Natural killer cell treated with Interleukin-12 subunit alpha and Interleukin-12 subunit beta and Interleukin-15 and Interleukin-18, amount 100 ng/mL, for 72 hours (primary cell): ENCODE measurements around the gene BRAT1. TPM values are rescaled to one million over a fixed set of nuclear protein-coding genes. Genes with fewer than 3 reads are reported as not detected.
A peak's percentile ranks its signal among the peaks of the same experiment; 100 is the strongest.

Source experiments
- ATAC-seq, 2 donors: fragments of 150-1000 bp; cut with Tn5 transposase in 1 of 2; sonication (Bioruptor Pico), chemical (Tn5 transposase) in 1 of 2; 2 replicates each; pipeline ENCODE4 v1.10.0; 2021
- DNase-seq: peaks from one replicate; pipeline ENCODE4 v3.0.0; 2022; ENCODE audit warnings: low spot score
- H3K27ac Mint-ChIP-seq, 2 donors: 1 replicate in 1 of 2; 2 replicates in 1 of 2; pipeline ENCODE4 v1.8.0; 2022; ENCODE audit warnings: mixed read lengths in 2 of 2, mild to moderate bottlenecking in 1 of 2, moderate library complexity in 1 of 2
- H3K27me3 Mint-ChIP-seq, 2 donors: 1 replicate in 1 of 2; 2 replicates in 1 of 2; pipeline ENCODE4 v1.8.0; 2022; ENCODE audit warnings: mixed read lengths in 2 of 2
- H3K36me3 Mint-ChIP-seq: one replicate; pipeline ENCODE4 v1.8.0; 2022; ENCODE audit warnings: mixed read lengths
- H3K4me1 Mint-ChIP-seq, 2 donors: 1 replicate in 1 of 2; 2 replicates in 1 of 2; pipeline ENCODE4 v1.8.0; 2022; ENCODE audit warnings: low read depth in 2 of 2, mixed read lengths in 2 of 2, mild to moderate bottlenecking in 1 of 2
- H3K4me3 Mint-ChIP-seq: one replicate; pipeline ENCODE4 v1.8.0; 2022; ENCODE audit warnings: mixed read lengths
- H3K9me3 Mint-ChIP-seq: 2 replicates; pipeline ENCODE4 v1.8.0; 2022; ENCODE audit warnings: mixed read lengths
- total RNA-seq, 2 donors: library from RNA; stranded (reverse); gene quantifications; one replicate each; pipeline ENCODE4 v1.2.3, GENCODE V29; 2022

Gene BRAT1
- total RNA-seq = 10 to 100 TPM; 27.0 to 61.4 TPM

- H3K27ac Mint-ChIP-seq = peak within 1 kb of the TSS; percentile 65 to 73
- peaks cover 22 to 26% of the 10 kb centered on the region in 2 donors for H3K4me1 Mint-ChIP-seq
- peak; percentile 91 to 94 for ATAC-seq
- no peaks in the 10 kb centered on the region for H3K36me3 Mint-ChIP-seq
- no peaks in the 10 kb centered on the region for H3K27me3 Mint-ChIP-seq
- peak within 1 kb of the TSS; percentile 84 for H3K4me3 Mint-ChIP-seq
- H3K9me3 Mint-ChIP-seq = no peaks in the 10 kb centered on the region
- peak; percentile 95 for DNase-seq
Observed at GRCh38 chr7:2555121-2556052, at the start of gene BRAT1. TSS of gene BRAT1 (minus strand) at chr7:2555524. CDS start at chr7:2554431, 1,093 bp downstream.

GRCh38 chr7:2604608-2605174 lies 49.4 kb upstream of the BRAT1 start:
- Mint-ChIP-seq H3K9me3 (no peaks in the 10 kb centered on the region), H3K4me3 (no peak overlapping the region), H3K36me3 (no peaks in the 10 kb centered on the region), H3K27ac (no peak overlapping the region), H3K4me1 (peaks cover 5 to 7% of the 10 kb centered on the region in 2 donors), H3K27me3 (no peaks in the 10 kb centered on the region)
- DNase-seq (no peak), ATAC-seq (no peak)

GRCh38 chr7:2603044-2603965 lies 48.0 kb upstream of the BRAT1 start:
- Mint-ChIP-seq H3K9me3 (no peaks in the 10 kb centered on the region), H3K27me3 (no peaks in the 10 kb centered on the region), H3K4me1 (peaks cover 0 to 4% of the 10 kb centered on the region in 2 donors), H3K27ac (no peak overlapping the region), H3K36me3 (no peaks in the 10 kb centered on the region), H3K4me3 (no peak overlapping the region)
- DNase-seq (no peak), ATAC-seq (no peak)

- ATAC-seq = no peak
Observed at GRCh38 chr7:2602406-2603043, 47.2 kb upstream of the BRAT1 start.

GRCh38 chr7:2601907-2602306 lies 46.6 kb upstream of the BRAT1 start:
- no peaks in the 10 kb centered on the region for H3K27me3 Mint-ChIP-seq
- no peak for ATAC-seq

More at GRCh38 chr7:2602406-2603043, 47.2 kb upstream of the BRAT1 start:
- DNase-seq = no peak
- H3K4me1 Mint-ChIP-seq = peaks cover 0 to under 1% of the 10 kb centered on the region in 2 donors
- H3K4me3 Mint-ChIP-seq = no peak overlapping the region
- H3K9me3 Mint-ChIP-seq = no peaks in the 10 kb centered on the region
- H3K27ac Mint-ChIP-seq = no peak overlapping the region
- no peaks in the 10 kb centered on the region for H3K27me3 Mint-ChIP-seq
- H3K36me3 Mint-ChIP-seq = no peaks in the 10 kb centered on the region

GRCh38 chr7:2601065-2601464 lies 45.7 kb upstream of the BRAT1 start:
- Mint-ChIP-seq H3K4me3 (no peak overlapping the region), H3K36me3 (no peaks in the 10 kb centered on the region), H3K4me1 (no peaks in the 10 kb centered on the region), H3K27me3 (no peaks in the 10 kb centered on the region), H3K9me3 (no peaks in the 10 kb centered on the region), H3K27ac (no peak overlapping the region)
- no peak for ATAC-seq
- no peak for DNase-seq

More at GRCh38 chr7:2601907-2602306, 46.6 kb upstream of the BRAT1 start:
- Mint-ChIP-seq H3K9me3 (no peaks in the 10 kb centered on the region), H3K4me1 (no peaks in the 10 kb centered on the region), H3K27ac (no peak overlapping the region), H3K4me3 (no peak overlapping the region), H3K36me3 (no peaks in the 10 kb centered on the region)
- no peak for DNase-seq

- DNase-seq (no peak), ATAC-seq (no peak)
- H3K9me3 Mint-ChIP-seq = no peaks in the 10 kb centered on the region
- no peak overlapping the region for H3K4me3 Mint-ChIP-seq
- no peaks in the 10 kb centered on the region for H3K27me3 Mint-ChIP-seq
- no peaks in the 10 kb centered on the region for H3K4me1 Mint-ChIP-seq
- H3K36me3 Mint-ChIP-seq = no peaks in the 10 kb centered on the region
- H3K27ac Mint-ChIP-seq = no peak overlapping the region
Observed at GRCh38 chr7:2598154-2598823, 43.0 kb upstream of the BRAT1 start.

GRCh38 chr7:2597273-2597640 lies 41.9 kb upstream of the BRAT1 start:
- Mint-ChIP-seq H3K9me3 (no peaks in the 10 kb centered on the region), H3K36me3 (no peaks in the 10 kb centered on the region), H3K27me3 (no peaks in the 10 kb centered on the region), H3K27ac (no peak overlapping the region), H3K4me1 (no peaks in the 10 kb centered on the region), H3K4me3 (no peak overlapping the region)
- ATAC-seq (no peak), DNase-seq (no peak)

GRCh38 chr7:2596464-2597272 lies 41.3 kb upstream of the BRAT1 start:
- Mint-ChIP-seq H3K9me3 (no peaks in the 10 kb centered on the region), H3K36me3 (no peaks in the 10 kb centered on the region), H3K4me3 (no peak overlapping the region), H3K27me3 (no peaks in the 10 kb centered on the region), H3K27ac (no peak overlapping the region), H3K4me1 (no peaks in the 10 kb centered on the region)
- no peak for ATAC-seq
- DNase-seq = no peak

- no peak for ATAC-seq
- Mint-ChIP-seq H3K4me1 (no peaks in the 10 kb centered on the region), H3K36me3 (no peaks in the 10 kb centered on the region)
Observed at GRCh38 chr7:2595258-2595860, 40.0 kb upstream of the BRAT1 start.

GRCh38 chr7:2594599-2594998 lies 39.3 kb upstream of the BRAT1 start:
- DNase-seq = no peak
- H3K4me3 Mint-ChIP-seq = no peak overlapping the region
- no peaks in the 10 kb centered on the region for H3K36me3 Mint-ChIP-seq
- H3K4me1 Mint-ChIP-seq = no peaks in the 10 kb centered on the region
- H3K27me3 Mint-ChIP-seq = no peaks in the 10 kb centered on the region
- H3K9me3 Mint-ChIP-seq = no peaks in the 10 kb centered on the region
- ATAC-seq = no peak
- H3K27ac Mint-ChIP-seq = no peak overlapping the region

More at GRCh38 chr7:2595258-2595860, 40.0 kb upstream of the BRAT1 start:
- no peaks in the 10 kb centered on the region for H3K9me3 Mint-ChIP-seq
- DNase-seq = no peak
- no peak overlapping the region for H3K4me3 Mint-ChIP-seq
- H3K27ac Mint-ChIP-seq = no peak overlapping the region
- H3K27me3 Mint-ChIP-seq = no peaks in the 10 kb centered on the region
